ENCODE data around the gene TRIM54. TPM values are rescaled to one million over a fixed set of nuclear protein-coding genes. Genes with fewer than 3 reads are reported as not detected.
"Not testable (repeated sequence)": the region's sequence is repeated elsewhere in the genome, so short reads cannot be mapped to it uniquely, and the experiment has no call there.

The TRIM54 gene
- total and polyA plus RNA-seq, 9 of the 15 experiments (the other 6 are each of a cell fraction or from before 2014, with no cell fraction given) = not detected

GRCh38 chr2:27268296-27268695 is 13.9 kb upstream of the TRIM54 start:
- CTCF ChIA-PET (ENCODE audit: low intra/inter-chr PET ratio); FAIRE-seq; H4K20me1 ChIP-seq (replicated peaks; ENCODE audit: control insufficient read depth, insufficient read depth, low read length); H3K27ac ChIP-seq (ENCODE audit: extremely low read depth, low read depth, low read length); in situ Hi-C loops (cut with MboI); H3K9me3 ChIP-seq (replicated peaks; ENCODE audit: control insufficient read depth, insufficient read depth, low read depth, low read length); POLR2A ChIA-PET; ATAC-seq; intact Hi-C loops (cut with micrococcal nuclease); BruUV-seq (replicated peaks); H3K36me3 ChIP-seq (ENCODE audit: control insufficient read depth, insufficient read depth, low read length); H2AFZ ChIP-seq (ENCODE audit: low read depth, low read length); H3K9me1 ChIP-seq (ENCODE audit: control insufficient read depth, insufficient read depth, low read length); DNase-seq (ENCODE audit: extremely low read depth in 1 of 4, low spot score in 3 of 4); H3K9ac ChIP-seq (ENCODE audit: insufficient read depth in 1 of 2, low read depth in 2 of 2, low read length in 2 of 2); H3K4me2 ChIP-seq (ENCODE audit: insufficient read depth, low read length); H3K4me3 ChIP-seq; H3K79me2 ChIP-seq (ENCODE audit: control insufficient read depth, insufficient read depth, low read length): not testable (repeated sequence)
- peaks cover 11 to 15% of the 10 kb centered on the region in 2 experiments; a peak in 4 of 5 replicates for H3K27me3 ChIP-seq (ENCODE audit: control insufficient read depth in 2 of 2, insufficient read depth in 2 of 2, low read length in 2 of 2)
- peaks cover 19 to 25% of the 10 kb centered on the region in 2 experiments for H3K4me1 ChIP-seq (replicated peaks in 1 of 2; ENCODE audit: control insufficient read depth in 2 of 2, insufficient read depth in 2 of 2, low read length in 2 of 2)
- 0 out of 2 replicates have a peak, but pooled peaks have one; percentile 29 for TF ChIP-seq EGR1 (conservative IDR thresholded peaks at IDR 0.05)
- 30% methylated on average over 13 of the region's 13 CpGs for WGBS (ENCODE audit: insufficient coverage, low coverage, missing lambda C conversion rate)

DNA sequence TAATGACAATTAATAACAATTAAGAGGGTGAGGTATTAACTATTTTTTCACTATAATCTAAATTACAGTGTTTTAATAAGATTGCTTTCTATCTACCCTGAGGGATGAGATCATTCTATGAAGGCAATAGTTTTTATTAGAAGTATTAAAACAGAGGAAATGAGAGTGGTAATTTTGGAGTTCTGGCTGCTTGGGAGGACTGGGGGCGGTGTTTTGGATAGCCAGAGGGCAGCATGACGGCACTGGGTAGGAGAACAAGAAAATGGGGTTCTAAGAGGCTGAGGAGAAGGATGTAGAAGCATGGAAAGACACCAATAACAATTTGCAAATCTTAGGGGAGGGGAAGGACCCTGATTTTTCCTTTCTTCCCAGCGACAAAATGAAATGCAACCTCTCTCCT is 12.1 kb upstream of the TRIM54 start:
- ChIA-PET POLR2A (interaction anchor here (0.5 to 1.5 kb wide), 4 partner anchors 9 to 92 kb away, joined by 3 to 6 read pairs (median 4); no protein-coding TSS in a partner anchor), CTCF (ENCODE audit: low intra/inter-chr PET ratio) (no interaction called here)
- no peaks in the 10 kb centered on the region for H3K79me2 ChIP-seq (ENCODE audit: control insufficient read depth, insufficient read depth, low read length)
- intact Hi-C loops (cut with micrococcal nuclease) = no loop called here
- H3K4me1 ChIP-seq (replicated peaks in 1 of 2; ENCODE audit: control insufficient read depth in 2 of 2, insufficient read depth in 2 of 2, low read length in 2 of 2) = peaks cover 8 to 19% of the 10 kb centered on the region in 2 experiments
- no peak overlapping the region for H3K4me3 ChIP-seq
- FAIRE-seq (no peak), DNase-seq (ENCODE audit: extremely low read depth in 1 of 4, low spot score in 3 of 4) (no peak), ATAC-seq (no peak)
- H3K27me3 ChIP-seq (ENCODE audit: control insufficient read depth in 2 of 2, insufficient read depth in 2 of 2, low read length in 2 of 2) = peaks cover 2 to 5% of the 10 kb centered on the region in 2 experiments; a peak in 2 of 5 replicates
- no peaks in the 10 kb centered on the region; the same call in 1 of the 2 replicates for H4K20me1 ChIP-seq (replicated peaks; ENCODE audit: control insufficient read depth, insufficient read depth, low read length)
- H3K4me2 ChIP-seq (ENCODE audit: insufficient read depth, low read length) = no peak overlapping the region
- in situ Hi-C loops (cut with MboI) = no loop called here
- no peak overlapping the region for H2AFZ ChIP-seq (ENCODE audit: low read depth, low read length)
- no peaks in the 10 kb centered on the region for H3K36me3 ChIP-seq (ENCODE audit: control insufficient read depth, insufficient read depth, low read length)
- WGBS (ENCODE audit: insufficient coverage, low coverage, missing lambda C conversion rate) = 21% methylated on average over 3 of the region's 3 CpGs
- no peak for TF ChIP-seq ASH1L (IDR thresholded peaks at IDR 0.05; ENCODE audit: borderline replicate concordance, low read depth, partially characterized antibody)
- no peak overlapping the region for H3K9ac ChIP-seq (ENCODE audit: insufficient read depth in 1 of 2, low read depth in 2 of 2, low read length in 2 of 2)
- no peak overlapping the region for H3K27ac ChIP-seq (ENCODE audit: extremely low read depth, low read depth, low read length)
- no TSS peak for BruUV-seq (replicated peaks)
- H3K9me3 ChIP-seq (replicated peaks; ENCODE audit: control insufficient read depth, insufficient read depth, low read depth, low read length) = no peaks in the 10 kb centered on the region; the same call in 1 of the 2 replicates
- no peaks in the 10 kb centered on the region for H3K9me1 ChIP-seq (ENCODE audit: control insufficient read depth, insufficient read depth, low read length)
